Panc1 (cell line): ENCODE data around the gene PRMT6.

Experiments used
- POLR2AphosphoS5 ChIP-seq: IDR thresholded peaks from 2 replicates; pipeline ENCODE4 v1.6.1; 2012; ENCODE audit warnings: mild to moderate bottlenecking, low read depth, low read length, moderate library complexity
- TCF7L2 ChIP-seq: IDR thresholded peaks from 2 replicates; pipeline ENCODE4 v1.6.1; 2011; ENCODE audit warnings: mild to moderate bottlenecking, low read depth, low read length, inconsistent platforms
- TF ChIP-seq, protein P1 (sequence below): fragments of 450-650 bp; IDR thresholded peaks from 2 replicates; pipeline ENCODE4 v1.5.1; 2017; ENCODE audit warnings: mild to moderate bottlenecking

DNA sequence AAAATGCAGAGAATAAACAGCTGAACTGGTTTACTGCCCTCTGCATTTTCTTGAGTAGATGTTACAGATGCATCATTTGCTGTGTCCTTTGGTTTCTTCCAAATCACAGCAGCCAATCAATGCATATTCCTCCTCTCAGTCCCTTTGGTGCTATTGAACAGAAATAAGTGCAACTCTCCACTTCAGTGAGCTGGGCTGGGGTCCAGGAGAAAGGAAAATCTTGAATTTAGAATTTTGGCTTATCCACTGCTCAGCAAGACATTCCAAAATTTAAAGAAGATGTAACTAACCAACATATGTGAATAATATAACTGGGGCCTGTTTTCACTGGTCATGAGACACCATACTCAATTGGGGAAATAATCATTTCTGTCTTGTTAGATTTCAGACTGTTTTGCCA lies 39.2 kb downstream of the PRMT6 start:
- TF ChIP-seq TCF7L2 (no peak), POLR2AphosphoS5 (no peak)
- TF ChIP-seq, protein P1, sequence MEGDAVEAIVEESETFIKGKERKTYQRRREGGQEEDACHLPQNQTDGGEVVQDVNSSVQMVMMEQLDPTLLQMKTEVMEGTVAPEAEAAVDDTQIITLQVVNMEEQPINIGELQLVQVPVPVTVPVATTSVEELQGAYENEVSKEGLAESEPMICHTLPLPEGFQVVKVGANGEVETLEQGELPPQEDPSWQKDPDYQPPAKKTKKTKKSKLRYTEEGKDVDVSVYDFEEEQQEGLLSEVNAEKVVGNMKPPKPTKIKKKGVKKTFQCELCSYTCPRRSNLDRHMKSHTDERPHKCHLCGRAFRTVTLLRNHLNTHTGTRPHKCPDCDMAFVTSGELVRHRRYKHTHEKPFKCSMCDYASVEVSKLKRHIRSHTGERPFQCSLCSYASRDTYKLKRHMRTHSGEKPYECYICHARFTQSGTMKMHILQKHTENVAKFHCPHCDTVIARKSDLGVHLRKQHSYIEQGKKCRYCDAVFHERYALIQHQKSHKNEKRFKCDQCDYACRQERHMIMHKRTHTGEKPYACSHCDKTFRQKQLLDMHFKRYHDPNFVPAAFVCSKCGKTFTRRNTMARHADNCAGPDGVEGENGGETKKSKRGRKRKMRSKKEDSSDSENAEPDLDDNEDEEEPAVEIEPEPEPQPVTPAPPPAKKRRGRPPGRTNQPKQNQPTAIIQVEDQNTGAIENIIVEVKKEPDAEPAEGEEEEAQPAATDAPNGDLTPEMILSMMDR = no peak
